A673 (cell line): Measurements from ENCODE around the gene COL4A2. TPM values are rescaled to one million over a fixed set of nuclear protein-coding genes. Genes with fewer than 3 reads are reported as not detected.

Experiments
- BruUV-seq: library from RNA; stranded (reverse); fragments of 400-500 nt; replicated peaks from 2 replicates; lab custom pipeline; 2021; lab: Mats Ljungman, UMichigan
- CTCF ChIA-PET: fragments of 300-600 bp; sonication (Branson Sonifier 250); formaldehyde crosslinking; loops from one replicate; lab custom pipeline; 2022; ENCODE audit warnings: antibody characterized with exemption; lab: Charles Lee
- POLR2A ChIA-PET: fragments of 300-600 bp; sonication (Branson Sonifier 250); formaldehyde crosslinking; loops from one replicate; lab custom pipeline; 2022; ENCODE audit warnings: antibody characterized with exemption; ENCODE audit not compliant: low non-redundant PET; lab: Charles Lee
- DNase-seq: peaks from one replicate; pipeline ENCODE4 v3.0.0-alpha.2; 2015; ENCODE audit warnings: low spot score
- H3K27ac ChIP-seq: fragments of 200-600 bp; sonication (generic); 2 replicates; pipeline ENCODE4 v1.5.1; 2016; ENCODE audit warnings: mixed run types, low read depth, mild to moderate bottlenecking, mixed read lengths, antibody characterized with exemption, low read length; ENCODE audit not compliant: poor library complexity, severe bottlenecking
- H3K27me3 ChIP-seq: fragments of 200-600 bp; sonication (generic); replicated peaks from 2 replicates; pipeline ENCODE4 v1.6.1; 2017; ENCODE audit warnings: mixed run types, low read depth, mild to moderate bottlenecking, mixed read lengths, antibody characterized with exemption, low read length; ENCODE audit not compliant: insufficient read depth, poor library complexity
- H3K36me3 ChIP-seq: fragments of 200-600 bp; sonication (generic); 2 replicates; pipeline ENCODE4 v1.6.1; 2016; ENCODE audit warnings: mixed run types, mild to moderate bottlenecking, mixed read lengths, antibody characterized with exemption, low read length; ENCODE audit not compliant: insufficient read depth, poor library complexity, severe bottlenecking
- H3K4me1 ChIP-seq: fragments of 200-600 bp; sonication (generic); 2 replicates; pipeline ENCODE4 v1.6.1; 2017; ENCODE audit warnings: mixed run types, mild to moderate bottlenecking, mixed read lengths, antibody characterized with exemption, low read length; ENCODE audit not compliant: insufficient read depth, poor library complexity, severe bottlenecking
- H3K4me3 ChIP-seq: fragments of 200-600 bp; sonication (generic); 2 replicates; pipeline ENCODE4 v1.5.1; 2016; ENCODE audit warnings: low read depth, mixed run types, mild to moderate bottlenecking, mixed read lengths, low read length; ENCODE audit not compliant: poor library complexity, severe bottlenecking
- H3K9me3 ChIP-seq: fragments of 200-600 bp; sonication (generic); 2 replicates; pipeline ENCODE4 v1.6.1; 2016; ENCODE audit warnings: mixed run types, low read depth, mild to moderate bottlenecking, mixed read lengths, antibody characterized with exemption, low read length; ENCODE audit not compliant: poor library complexity, severe bottlenecking
- EZH2 ChIP-seq: fragments of 200-600 bp; sonication (generic); IDR thresholded peaks from 2 replicates; pipeline ENCODE4 v1.6.1; 2017; ENCODE audit warnings: borderline replicate concordance, low read depth, mild to moderate bottlenecking, mixed read lengths, antibody characterized with exemption, low read length; ENCODE audit not compliant: poor library complexity, severe bottlenecking
- intact Hi-C: fragments of 100-400 bp; cut with micrococcal nuclease; formaldehyde crosslinking; loops from one replicate; pipeline ENCODE4 v1.10.0; 2022; ENCODE audit not compliant: unreplicated experiment
- total RNA-seq: library from RNA; stranded (reverse); gene quantifications from 2 replicates; pipeline ENCODE4 v1.2.3, GENCODE V29; 2021
- TF ChIP-seq, protein P1 (sequence below): fragments of 300-800, 200-600 bp; sonication (generic); conservative IDR thresholded peaks from 2 replicates; pipeline ENCODE4 v1.5.1; 2017; ENCODE audit warnings: low read depth, mild to moderate bottlenecking, antibody characterized with exemption, low read length, moderate library complexity, mixed read lengths

COL4A2 gene
- total RNA-seq, 1 experiment from 2014 or later: 184 TPM

DNA sequence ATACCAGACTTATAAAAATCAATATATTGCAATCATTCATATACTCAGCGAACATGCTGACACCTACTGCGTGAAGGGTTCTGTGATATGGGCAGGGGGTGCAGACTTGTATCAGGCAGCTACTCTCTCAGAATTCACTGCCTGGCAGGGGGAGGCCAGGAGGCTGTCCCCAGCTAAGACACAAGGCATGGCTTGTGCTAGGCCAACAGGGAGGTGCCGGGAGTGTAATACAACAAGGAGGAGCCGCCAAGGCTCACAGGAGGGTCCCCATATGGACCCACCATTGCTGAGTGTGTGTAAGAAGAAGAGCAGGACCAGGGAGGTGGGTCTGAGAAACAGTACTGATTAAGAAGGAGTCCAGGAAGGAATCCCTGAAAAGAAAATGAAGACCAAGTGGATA is 97.2 kb downstream of the COL4A2 start:
- H3K36me3 ChIP-seq: no peaks in the 10 kb centered on the region
- POLR2A ChIA-PET: no interaction called here
- BruUV-seq: no TSS peak
- no peaks in the 10 kb centered on the region for H3K27me3 ChIP-seq
- TF ChIP-seq, protein P1, sequence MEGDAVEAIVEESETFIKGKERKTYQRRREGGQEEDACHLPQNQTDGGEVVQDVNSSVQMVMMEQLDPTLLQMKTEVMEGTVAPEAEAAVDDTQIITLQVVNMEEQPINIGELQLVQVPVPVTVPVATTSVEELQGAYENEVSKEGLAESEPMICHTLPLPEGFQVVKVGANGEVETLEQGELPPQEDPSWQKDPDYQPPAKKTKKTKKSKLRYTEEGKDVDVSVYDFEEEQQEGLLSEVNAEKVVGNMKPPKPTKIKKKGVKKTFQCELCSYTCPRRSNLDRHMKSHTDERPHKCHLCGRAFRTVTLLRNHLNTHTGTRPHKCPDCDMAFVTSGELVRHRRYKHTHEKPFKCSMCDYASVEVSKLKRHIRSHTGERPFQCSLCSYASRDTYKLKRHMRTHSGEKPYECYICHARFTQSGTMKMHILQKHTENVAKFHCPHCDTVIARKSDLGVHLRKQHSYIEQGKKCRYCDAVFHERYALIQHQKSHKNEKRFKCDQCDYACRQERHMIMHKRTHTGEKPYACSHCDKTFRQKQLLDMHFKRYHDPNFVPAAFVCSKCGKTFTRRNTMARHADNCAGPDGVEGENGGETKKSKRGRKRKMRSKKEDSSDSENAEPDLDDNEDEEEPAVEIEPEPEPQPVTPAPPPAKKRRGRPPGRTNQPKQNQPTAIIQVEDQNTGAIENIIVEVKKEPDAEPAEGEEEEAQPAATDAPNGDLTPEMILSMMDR: no peak
- TF ChIP-seq EZH2: no peak
- no peaks in the 10 kb centered on the region for H3K9me3 ChIP-seq
- intact Hi-C loops: no loop called here
- DNase-seq: no peak
- peaks cover 18% of the 10 kb centered on the region for H3K4me1 ChIP-seq
- CTCF ChIA-PET: no interaction called here
- H3K4me3 ChIP-seq: no peak overlapping the region
- no peak overlapping the region for H3K27ac ChIP-seq

DNA sequence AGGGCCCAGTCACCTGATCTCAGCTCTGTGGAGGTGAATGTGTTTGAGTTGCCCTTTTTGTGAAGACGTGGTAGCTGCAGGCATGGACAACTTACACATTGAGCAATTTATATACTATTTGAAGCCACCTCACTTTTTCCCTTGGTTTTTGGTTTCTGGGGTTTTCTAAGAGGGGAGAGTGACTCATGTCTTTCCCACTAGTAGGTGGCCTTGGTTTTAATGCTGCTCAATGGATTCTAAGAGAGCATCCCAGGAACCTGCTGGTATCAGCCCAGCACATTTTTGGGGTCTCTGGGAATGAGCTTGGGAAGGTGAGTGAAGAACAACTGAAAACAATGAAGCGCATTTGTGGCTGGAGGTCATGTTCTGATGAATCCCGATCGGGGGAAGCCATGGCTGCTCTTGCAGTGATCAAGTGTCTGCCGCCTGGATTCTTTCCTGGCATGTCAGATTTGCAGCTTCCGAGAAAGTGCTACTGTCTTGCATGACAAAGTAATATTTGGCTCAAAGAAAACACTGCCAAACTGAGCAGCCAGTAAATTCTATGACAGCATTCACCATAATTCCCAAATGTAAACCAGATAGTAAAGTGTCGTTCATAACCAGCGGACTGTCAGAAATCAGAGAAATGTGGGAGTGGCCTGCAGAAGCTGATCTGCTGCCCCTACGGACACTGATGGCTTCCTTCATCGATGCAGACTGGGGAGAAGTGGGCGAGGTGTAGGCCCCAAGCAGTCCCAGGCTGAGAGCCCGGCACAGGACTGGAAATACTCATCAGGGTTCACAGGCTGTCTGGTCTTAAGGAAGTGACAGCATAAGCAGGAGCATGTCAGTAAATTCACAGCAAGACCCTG is 98.7 kb downstream of the COL4A2 start:
- POLR2A ChIA-PET: no interaction called here
- H3K27me3 ChIP-seq: no peaks in the 10 kb centered on the region
- peaks cover 13% of the 10 kb centered on the region for H3K4me1 ChIP-seq
- DNase-seq: no peak
- BruUV-seq: no TSS peak
- TF ChIP-seq, protein P1: no peak
- H3K4me3 ChIP-seq: no peak overlapping the region
- intact Hi-C loops: no loop called here
- no peaks in the 10 kb centered on the region for H3K9me3 ChIP-seq
- no peaks in the 10 kb centered on the region for H3K36me3 ChIP-seq
- CTCF ChIA-PET: no interaction called here
- H3K27ac ChIP-seq: no peak overlapping the region

DNA sequence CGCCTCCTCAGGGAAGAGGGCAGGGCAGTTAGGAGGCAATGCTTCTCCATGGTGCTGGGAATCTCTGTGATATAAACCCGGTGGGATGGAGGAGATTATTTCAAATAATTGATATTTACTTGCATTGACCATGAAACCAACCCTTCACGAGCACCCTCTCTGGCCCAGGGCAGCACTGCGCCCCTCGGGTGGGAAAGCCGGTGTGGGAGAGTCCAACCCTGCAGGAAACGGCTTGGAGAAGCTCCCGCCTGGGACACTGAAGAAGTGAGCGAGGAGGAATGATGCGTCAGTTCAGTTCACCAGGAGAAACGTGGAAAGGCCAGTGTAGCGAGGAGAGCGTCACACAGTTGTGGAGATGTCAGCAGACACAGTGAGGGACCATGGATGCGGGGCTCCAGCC is 99.9 kb downstream of the COL4A2 start:
- Histone ChIP-seq H3K36me3 (no peaks in the 10 kb centered on the region), H3K9me3 (no peaks in the 10 kb centered on the region), H3K27me3 (no peaks in the 10 kb centered on the region), H3K4me1 (peaks cover 20% of the 10 kb centered on the region), H3K27ac (no peak overlapping the region), H3K4me3 (no peak overlapping the region)
- no TSS peak for BruUV-seq
- ChIA-PET POLR2A (interaction anchor here (0.7 kb wide), 1 partner anchor 231 kb away, joined by 3 read pairs; no protein-coding TSS in a partner anchor), CTCF (no interaction called here)
- DNase-seq: no peak
- intact Hi-C loops: no loop called here
- TF ChIP-seq, protein P1: no peak
- no peak for TF ChIP-seq EZH2
